HG03558 (cell line): ENCODE data around the gene PHEX.

Source experiments
- ATAC-seq: cut with Tn5 transposase; IDR thresholded peaks from one replicate; pipeline ENCODE4 v1.9.1; 2021; ENCODE audit warnings: moderate number of reproducible peaks; ENCODE audit not compliant: unreplicated experiment; ENCODE audit errors: extremely low read depth

PHEX gene

GRCh38 chrX:22139822-22140221 lies 107.7 kb downstream of the PHEX start:
- no peak for ATAC-seq

- ATAC-seq = no peak
These were observed 109.1 kb downstream of the PHEX start for GRCh38 chrX:22141047-22141730.

GRCh38 chrX:22147214-22147613 lies 115.1 kb downstream of the PHEX start:
- no peak for ATAC-seq

- no peak for ATAC-seq
These were observed 115.8 kb downstream of the PHEX start for GRCh38 chrX:22147942-22148341.

GRCh38 chrX:22148565-22148964 lies 116.4 kb downstream of the PHEX start:
- ATAC-seq = no peak

GRCh38 chrX:22150371-22150770 lies 118.2 kb downstream of the PHEX start:
- ATAC-seq = no peak

GRCh38 chrX:22155126-22155525 lies 123.0 kb downstream of the PHEX start:
- no peak for ATAC-seq

- no peak for ATAC-seq
These were observed 126.9 kb downstream of the PHEX start for GRCh38 chrX:22159071-22159470.

GRCh38 chrX:22163326-22163725 lies 131.2 kb downstream of the PHEX start:
- ATAC-seq = no peak

GRCh38 chrX:22164770-22165388 lies 132.8 kb downstream of the PHEX start:
- no peak for ATAC-seq

- ATAC-seq = no peak
These were observed 133.8 kb downstream of the PHEX start for GRCh38 chrX:22165732-22166457.

- no peak for ATAC-seq
These were observed 139.3 kb downstream of the PHEX start for GRCh38 chrX:22171287-22172060.

GRCh38 chrX:22173966-22174365 lies 141.8 kb downstream of the PHEX start:
- ATAC-seq = no peak

- no peak for ATAC-seq
These were observed 145.9 kb downstream of the PHEX start for GRCh38 chrX:22177950-22178515.

GRCh38 chrX:22184096-22184495 lies 152.0 kb downstream of the PHEX start:
- ATAC-seq = no peak

- no peak for ATAC-seq
These were observed 154.0 kb downstream of the PHEX start for GRCh38 chrX:22186165-22186564.

GRCh38 chrX:22192419-22193060 lies 160.4 kb downstream of the PHEX start:
- ATAC-seq = peak; percentile 73

GRCh38 chrX:22193851-22194659 lies 161.9 kb downstream of the PHEX start:
- ATAC-seq = no peak

- ATAC-seq = no peak
These were observed 162.5 kb downstream of the PHEX start for GRCh38 chrX:22194660-22194945.
